ENCODE data around the gene PDCD2L.
A peak's percentile ranks its signal among the peaks of the same experiment; 100 is the strongest.
"Not testable (repeated sequence)": the region's sequence is repeated elsewhere in the genome, so short reads cannot be mapped to it uniquely, and the experiment has no call there.

PDCD2L gene, protein sequence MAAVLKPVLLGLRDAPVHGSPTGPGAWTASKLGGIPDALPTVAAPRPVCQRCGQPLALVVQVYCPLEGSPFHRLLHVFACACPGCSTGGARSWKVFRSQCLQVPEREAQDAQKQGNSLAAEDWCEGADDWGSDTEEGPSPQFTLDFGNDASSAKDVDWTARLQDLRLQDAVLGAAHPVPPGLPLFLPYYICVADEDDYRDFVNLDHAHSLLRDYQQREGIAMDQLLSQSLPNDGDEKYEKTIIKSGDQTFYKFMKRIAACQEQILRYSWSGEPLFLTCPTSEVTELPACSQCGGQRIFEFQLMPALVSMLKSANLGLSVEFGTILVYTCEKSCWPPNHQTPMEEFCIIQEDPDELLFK

DNA sequence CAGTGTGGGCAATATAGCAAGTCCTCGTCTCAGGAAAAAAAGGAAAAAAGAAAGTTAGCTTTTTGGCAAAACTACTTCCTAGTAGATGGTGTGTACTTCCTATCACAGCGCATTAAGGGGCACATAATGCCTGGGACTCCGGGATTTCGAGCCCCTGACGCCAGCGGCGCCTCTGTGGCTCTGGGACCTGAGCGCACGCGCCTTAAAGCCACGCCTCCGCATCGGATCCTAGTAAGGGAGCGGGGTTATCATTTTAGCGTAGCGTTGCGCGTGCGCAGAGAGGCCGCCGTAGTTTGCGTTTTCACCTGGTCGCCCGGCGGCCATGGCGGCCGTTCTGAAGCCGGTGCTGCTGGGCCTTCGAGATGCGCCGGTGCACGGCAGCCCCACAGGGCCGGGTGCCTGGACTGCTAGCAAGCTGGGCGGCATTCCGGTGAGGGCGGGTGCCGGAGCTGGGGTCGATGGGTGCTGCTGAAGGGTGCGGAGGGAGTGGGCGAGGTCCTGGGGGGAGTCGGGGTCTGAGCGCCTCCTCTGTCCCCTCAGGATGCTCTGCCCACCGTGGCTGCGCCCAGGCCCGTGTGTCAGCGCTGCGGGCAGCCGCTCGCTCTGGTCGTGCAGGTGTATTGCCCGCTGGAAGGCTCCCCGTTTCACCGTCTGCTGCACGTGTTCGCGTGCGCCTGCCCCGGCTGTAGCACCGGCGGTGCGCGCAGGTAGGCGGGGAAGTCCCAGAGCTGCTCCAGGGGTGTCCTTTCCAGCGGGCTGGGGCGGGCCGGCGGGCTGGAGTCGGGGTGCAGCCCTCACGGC, at the start of gene PDCD2L:
TSS of gene PDCD2L (plus strand) at position 291 of the 801 bp plus-strand sequence. CDS start at position 323, 32 bp downstream.
- DNase-seq: peak in 57 of 58 donors; percentile 15 to 91 (median 72)

DNA sequence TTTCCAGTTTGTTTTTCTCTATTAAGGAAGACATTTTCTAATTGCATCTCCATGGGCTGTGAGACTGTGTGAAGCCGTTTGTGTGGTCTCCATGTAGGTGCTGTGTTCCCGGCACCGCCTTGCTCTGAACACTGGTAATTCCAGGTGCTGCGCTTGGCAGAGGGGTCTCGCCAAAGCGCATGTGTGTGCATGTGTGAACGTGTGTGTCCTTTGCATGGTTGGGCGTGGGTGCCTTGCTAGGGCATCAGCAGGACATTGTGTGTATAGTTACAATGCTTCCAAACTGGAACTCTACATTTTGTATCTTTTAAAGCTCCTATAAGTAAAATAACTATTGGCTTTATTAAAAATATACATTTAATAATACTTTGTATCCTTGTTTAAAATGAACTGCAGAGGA, 49.0 kb upstream of the PDCD2L start:
- no peak for DNase-seq

DNA sequence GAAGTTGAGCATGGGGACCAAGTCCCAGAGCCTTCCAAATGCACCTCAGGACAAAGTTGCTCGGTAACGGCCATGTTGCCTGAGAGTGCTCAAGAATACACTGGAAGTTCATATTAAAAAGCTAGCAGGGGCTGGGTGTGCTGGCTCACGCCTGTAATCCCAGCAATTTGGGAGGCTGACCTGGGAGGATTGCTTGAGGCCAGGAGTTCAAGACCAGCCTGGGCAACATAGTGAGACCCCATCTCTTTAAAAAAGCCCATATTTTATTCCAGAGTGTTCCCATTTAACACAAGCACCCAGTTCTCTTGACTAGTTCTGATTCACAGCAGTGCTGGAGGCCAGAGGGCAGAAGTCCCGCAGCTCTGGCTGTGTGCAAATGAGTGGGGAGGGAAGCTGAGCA, 47.3 kb upstream of the PDCD2L start:
- DNase-seq: no peak

DNA sequence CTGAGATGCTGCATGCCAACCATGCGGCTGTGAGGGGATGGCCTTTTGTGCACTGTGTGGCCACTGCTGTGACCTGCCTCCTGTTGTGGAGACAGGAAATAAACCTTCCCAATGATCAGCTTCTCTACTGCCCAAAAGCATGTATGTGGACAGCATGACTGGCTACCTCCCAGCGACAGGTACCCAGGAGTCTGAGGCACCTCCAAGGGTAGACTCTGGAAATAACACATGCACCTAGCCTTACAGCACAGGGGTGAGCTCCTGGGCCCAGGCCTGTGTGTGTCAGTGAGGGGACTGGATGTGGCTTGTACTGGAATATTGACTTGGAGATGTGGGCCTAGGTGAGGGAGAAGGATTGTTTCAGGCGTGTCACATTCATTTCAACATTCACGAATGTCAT, 46.8 kb upstream of the PDCD2L start:
- no peak for DNase-seq

DNA sequence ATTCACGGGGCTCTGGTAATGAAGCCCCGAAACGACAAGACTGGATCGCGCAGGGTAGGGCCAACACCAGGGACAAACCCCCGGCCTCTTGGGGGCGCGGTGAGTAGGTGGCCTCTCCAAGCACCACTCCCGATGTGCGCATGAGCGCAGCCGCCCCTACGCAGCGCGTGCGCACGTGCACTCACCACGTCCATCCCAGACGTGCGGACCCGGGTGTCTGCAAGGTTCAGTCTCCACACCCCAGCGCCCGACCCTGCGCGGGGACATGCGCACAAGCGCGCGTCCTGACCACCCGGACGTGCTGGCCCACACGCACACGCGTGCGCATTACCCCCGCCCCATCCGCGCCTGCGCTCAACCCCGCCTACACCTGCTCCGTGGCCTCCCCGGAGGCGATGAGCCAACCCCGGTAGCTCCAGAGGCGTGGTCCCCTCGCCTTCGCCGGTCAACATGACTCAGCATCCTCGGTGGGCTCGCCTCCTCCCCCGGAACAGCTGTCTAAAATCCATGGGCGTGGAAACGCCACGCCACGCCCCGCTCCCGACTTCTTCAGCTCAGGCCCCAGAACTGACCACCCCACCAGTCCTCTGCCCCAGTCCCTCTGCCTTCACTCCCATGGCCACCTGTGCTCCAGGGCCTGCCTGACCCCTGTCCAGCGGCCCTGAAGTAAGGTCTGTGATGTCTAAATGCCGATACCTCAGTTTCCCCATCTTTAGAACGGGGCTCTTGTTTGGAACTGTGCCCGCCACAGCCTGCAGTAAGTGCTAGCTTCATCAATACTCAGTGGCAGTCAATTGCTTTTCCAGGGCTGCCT, 44.9 kb upstream of the PDCD2L start:
- peak; percentile 50 to 97 (median 90) for DNase-seq

DNA sequence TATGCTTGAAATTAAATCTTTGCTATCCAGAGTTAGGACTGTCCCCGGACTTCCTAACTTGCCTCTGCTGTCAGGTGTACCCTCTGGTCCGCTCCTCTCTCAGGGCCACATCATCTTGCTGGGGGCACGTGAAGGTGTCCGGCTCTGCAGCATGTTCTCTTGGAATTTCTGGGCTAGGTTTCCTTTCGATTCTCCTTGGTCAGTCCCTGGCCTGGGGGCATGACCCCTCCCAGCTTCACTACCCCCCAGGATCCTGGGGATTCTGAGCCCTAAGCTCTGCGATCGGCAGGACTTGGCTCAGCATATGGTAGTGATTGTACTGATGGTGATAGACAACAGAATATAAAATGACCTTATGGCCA, 44.3 kb upstream of the PDCD2L start:
- DNase-seq: no peak

DNA sequence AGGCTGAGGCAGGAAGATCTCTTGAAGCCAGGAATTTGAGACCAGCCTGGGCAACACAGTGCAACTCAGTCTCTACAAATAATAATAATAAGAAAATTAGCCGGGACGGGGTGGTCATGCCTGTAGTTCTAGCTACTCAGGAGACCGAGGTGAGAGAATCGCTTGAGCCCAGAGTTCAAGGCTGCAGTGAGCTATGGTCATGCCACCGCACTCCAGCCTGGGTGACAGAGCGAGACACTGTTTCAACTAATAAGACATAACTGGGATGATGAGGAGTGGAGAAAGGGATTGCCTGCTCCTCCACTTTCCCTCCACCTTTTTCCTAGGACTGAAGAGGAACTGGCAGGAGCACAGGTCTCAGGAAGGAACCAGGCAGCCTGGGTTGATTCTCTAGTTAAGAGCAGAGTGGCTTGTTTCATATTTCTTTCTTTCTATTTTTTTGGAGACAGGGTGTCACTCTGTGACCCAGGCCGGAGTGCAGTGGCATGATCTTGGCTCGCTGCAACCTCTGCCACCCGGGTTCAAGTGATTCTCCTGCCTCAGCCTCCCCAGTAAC, 43.8 kb upstream of the PDCD2L start:
- no peak for DNase-seq

DNA sequence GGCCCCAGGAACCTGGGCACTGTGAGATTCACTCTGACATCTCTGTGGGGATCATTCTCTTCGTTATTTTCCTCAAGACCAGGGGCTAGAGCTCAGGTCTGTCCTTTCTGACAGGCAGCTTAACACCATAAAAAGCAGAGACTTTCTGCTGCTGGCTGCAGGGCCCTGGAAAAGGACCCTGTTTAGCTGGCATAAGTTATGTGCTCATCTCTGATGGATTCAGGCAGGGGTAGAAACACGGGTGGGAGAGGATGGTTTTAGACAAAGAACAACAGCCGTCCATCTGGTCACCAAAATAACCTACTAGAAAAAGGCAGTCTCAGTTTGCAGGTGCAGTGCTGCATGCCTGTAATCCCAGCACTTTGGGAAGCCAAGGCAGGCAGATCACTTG, 41.5 kb upstream of the PDCD2L start:
- DNase-seq: no peak

DNA sequence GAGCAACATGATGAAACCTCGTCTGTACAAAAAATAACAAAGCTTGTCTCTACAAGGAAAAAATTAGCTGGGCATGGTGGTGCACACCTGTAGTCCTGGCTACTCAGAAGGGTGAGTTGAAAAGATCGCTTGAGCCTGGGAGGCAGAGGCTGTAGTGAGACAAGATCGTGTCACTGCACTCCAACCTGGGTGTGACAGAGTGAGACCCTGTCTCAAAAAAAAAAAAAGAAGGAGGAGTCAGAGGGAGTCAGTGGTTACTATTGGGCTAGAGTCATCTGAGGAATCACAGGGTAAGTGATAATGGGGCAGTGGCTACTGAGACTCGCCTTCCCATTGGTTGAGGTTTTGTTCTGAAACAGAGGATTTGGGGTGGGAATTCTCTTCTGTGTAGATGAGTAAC, 41.1 kb upstream of the PDCD2L start:
- DNase-seq: no peak

DNA sequence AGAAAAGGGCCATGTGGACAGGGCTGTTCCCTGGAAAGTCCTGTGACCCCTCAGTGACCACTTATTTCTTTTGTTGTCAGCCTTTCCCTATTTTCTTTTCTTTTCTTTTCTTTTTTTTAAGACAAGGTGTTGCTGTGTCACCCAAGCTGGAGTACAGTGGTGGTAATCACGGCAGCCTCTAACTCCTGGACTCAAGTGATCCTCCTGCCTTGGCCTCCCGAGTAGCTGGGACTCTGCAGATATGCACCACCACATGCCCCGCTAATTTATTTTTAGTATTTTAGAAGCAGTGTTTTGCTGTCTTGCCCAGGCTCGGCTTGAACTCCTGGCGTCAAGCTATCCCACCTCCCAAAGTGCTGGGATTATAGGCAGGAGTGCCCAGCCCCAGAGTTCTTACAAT, 40.3 kb upstream of the PDCD2L start:
- no peak for DNase-seq

DNA sequence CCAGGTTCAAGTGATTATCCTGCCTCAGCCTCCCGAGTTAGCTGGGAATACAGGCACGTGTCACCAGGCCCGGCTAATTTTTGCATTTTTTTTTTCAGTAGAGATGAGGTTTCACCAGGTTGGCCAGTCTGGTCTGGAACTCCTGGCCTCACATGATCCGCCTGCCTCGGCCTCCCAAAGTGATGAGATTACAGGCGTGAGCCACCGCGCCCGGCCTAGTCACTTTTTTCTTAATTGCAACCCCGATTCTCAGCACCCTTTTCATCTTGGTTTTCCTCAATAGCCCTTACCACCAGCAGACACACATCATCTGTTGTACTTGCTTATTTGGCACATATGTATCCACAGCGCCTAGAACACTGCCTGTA, 39.8 kb upstream of the PDCD2L start:
- peak in 1 of 58 donors; percentile 40 for DNase-seq

DNA sequence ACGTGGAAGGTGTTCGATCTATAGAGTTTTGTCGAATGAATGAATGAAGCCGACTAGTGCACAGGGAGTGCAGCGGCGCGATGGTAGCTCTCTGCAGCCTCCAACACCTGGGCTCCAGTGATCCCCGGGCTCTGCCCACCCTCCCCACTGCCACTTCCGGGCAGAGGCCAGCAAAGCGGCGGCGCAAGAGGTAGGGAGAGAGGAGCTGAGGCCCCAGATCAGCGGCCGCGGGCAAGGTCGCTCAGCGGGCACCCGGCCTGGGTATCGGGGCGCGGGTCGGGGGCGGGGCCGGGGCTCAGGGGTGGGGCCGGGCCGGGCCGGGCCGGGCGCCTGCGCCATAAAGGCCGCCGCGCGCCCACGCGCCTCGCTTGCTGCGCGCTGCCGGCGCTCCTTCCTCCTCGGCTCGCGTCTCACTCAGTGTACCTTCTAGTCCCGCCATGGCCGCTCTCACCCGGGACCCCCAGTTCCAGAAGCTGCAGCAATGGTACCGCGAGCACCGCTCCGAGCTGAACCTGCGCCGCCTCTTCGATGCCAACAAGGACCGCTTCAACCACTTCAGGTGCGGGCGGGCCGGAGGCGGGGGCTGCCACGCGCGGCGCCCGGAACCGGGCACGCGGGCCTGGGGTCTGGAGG, 39.3 kb upstream of the PDCD2L start, which contains the start of gene GPI:
TSS of gene GPI (plus strand) at position 367 of the 633 bp plus-strand sequence. CDS start at position 438, 71 bp downstream.
- DNase-seq: peak in 54 of 58 donors; percentile 5 to 77 (median 50)

DNA sequence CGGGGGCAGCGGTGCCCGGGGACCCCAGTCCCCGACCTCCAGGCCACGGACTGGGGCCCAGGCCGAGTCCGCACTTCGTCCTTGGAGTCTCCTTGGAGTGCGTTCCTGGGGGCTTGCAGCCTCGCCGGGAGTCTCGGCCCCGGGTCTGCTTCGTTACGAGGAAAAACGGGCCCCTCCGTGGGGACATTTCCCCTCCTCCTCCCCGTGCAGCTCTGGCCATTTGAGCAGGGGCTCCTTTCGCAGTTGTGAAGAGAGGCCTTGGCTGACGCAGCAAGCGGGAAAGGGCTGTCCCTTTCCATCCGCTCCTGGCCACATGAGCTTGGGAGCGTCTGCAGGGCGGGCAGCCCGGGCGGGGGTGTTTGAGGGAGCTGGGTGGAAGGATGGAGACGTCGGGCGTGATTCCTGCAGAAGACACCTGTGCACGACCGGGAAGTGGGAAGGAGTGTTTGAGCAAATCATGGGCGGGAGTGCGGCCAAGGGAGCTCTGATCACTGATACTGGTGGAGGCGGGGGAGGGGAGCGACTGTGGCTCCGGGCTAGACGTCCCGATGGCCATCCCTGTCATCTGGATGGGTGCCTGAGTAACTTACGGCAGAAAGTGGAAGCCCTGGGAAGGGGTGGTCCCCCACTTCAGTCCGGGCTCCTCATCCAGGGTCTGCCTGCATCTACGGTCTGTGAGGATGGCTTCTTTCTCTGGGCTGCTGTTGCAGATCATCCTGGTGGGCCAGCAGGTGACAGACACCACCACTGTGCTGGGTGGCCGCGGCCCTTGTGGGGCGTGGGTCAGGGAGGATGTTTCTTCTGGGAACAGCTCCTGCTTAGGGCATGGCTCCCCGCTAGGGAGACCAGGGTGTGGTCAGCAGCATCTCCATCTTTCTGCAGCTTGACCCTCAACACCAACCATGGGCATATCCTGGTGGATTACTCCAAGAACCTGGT, 38.5 kb upstream of the PDCD2L start:
- peak in 44 of 58 donors; percentile 6 to 62 (median 30) for DNase-seq

DNA sequence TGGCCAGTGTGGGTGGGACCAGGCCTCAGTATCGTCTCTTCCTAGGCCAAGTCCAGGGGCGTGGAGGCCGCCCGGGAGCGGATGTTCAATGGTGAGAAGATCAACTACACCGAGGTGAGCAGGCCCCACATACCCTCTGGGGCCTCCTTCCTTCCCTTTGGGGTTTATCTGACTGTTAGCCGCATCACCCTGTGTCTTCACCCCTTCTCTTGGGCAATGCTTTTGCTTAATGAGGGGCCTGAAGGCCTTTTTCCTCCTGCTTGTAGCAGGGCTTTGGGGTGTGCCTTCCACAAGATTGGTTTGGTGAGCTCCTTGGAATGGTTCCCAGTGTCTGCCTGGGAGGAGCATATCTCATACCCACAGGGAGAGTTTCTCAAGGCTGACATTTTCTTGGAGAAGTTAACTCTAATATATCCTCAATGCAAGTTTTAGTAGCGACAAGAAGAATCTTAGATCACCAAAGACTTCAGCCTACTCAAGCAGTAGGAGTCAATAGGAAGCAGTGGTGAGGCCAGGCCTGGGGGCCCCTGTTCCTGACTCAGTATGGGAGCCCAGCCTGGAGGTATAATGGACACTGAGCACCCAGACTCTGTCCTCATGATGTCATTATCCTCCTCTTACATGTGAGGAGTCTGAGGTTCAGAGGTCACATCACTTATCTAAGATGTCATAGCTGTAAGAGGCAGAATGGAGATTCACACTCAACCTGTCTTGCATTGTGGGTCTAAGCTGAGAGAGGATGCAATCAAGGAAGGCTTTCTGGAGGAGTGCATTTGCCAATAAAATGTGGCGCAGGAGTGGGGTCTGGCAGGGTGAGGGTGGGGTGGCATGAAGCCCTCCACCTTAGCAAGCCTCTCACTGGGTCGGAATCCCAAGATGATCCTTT, 37.2 kb upstream of the PDCD2L start:
- DNase-seq: no peak

DNA sequence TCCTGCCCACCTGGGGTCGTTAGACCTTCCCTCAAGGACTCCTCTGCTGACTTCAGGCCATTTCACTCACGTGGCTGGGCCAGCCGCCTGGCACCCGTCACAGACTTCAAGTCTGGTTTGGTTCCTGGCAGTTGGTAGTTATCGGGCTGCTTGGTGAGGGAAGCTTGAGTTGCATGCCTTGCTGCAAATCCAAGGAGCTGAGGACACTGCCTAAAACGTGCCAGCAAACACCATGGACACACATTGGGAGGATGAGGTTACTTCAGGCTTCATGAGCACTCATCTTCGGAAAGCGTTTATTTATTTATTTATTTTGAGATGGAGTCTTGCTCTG, 36.6 kb upstream of the PDCD2L start:
- DNase-seq: peak in 1 of 58 donors; percentile 11

DNA sequence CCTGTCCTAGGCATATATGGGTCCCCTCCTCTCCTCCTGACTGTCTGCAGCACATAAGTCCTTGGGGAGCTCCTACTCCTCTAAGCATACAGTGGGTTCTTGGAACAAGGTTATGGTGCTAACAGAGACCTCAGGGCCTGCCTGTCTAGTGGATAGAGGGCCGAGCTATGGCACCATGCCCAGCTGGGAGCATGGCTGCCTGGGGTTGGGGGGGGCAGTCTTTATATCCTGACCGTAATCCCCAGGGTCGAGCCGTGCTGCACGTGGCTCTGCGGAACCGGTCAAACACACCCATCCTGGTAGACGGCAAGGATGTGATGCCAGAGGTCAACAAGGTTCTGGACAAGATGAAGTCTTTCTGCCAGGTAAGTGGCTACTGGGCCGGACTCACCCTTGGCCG, 35.9 kb upstream of the PDCD2L start:
- no peak for DNase-seq

DNA sequence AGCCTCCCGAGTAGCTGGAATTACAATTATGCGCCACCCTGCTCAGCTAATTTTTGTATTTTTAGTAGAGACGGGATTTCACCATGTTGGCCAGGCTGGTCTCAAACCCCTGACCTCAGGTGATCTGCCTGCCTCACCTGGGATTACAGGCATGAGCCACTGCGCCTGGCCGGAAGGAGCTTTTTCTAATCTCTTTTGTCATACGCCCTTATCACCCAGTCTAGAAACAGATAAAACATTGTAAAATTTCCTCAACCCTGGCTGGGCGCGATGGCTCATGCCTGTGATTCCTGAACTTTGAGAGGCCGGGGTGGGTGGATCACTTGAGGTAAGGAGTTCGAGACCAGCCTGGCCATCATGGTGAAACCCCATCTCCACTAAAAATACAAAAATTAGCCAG, 35.0 kb upstream of the PDCD2L start:
- DNase-seq: not testable (repeated sequence)

DNA sequence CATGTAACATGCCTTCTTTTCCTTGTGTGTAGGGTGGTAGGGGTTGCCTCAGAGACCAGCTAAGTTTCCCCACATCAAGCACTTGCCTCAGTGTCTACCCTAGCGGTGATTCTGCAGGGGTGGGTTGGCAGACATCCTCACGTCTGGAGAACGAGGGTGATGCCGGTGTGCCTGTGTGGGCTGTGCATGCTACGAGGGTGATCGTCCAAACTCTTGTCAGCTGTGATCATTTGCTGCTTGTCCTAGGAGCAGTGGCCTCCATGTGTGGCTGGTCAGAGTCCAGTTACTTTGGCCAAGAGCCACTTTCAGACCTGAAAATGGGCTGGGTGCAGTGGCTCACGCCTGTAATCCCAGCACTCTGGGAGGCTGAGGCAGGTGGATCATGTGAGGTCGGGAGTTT, 34.1 kb upstream of the PDCD2L start:
- no peak for DNase-seq

DNA sequence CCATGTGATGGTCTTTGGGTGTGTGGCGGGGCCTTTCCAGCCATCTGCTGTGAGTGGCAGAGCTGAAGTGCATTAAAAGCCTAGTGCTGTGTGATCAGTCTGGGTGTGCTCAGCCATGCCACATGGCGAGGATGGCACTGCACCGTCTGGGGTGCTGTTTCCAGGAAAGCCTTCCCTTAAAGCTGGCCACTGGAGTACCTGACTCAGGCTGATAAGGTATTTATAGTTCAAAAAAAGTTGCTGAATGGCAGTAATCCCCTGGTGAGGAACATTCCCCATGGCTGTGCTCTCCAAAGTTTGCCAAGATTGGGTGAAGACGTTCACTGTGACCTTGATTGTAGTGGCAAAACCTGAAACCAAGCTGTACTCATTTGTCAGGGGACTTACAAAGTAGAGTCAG, 33.2 kb upstream of the PDCD2L start:
- no peak for DNase-seq
